Caco-2 (cell line): ENCODE measurements around the gene SETD1A. TPM values are rescaled to one million over a fixed set of nuclear protein-coding genes. Genes with fewer than 3 reads are reported as not detected.

ENCODE experiments used
- BruUV-seq: library from RNA; stranded (reverse); fragments of 400-500 nt; replicated peaks from 2 replicates; lab custom pipeline; 2021; lab: Mats Ljungman, UMichigan
- CTCF ChIA-PET: fragments of 300-600 bp; sonication (Branson Sonifier 250); formaldehyde crosslinking; loops from one replicate; lab custom pipeline; 2022; ENCODE audit warnings: antibody characterized with exemption; lab: Charles Lee
- POLR2A ChIA-PET: fragments of 300-600 bp; sonication (Branson Sonifier 250); formaldehyde crosslinking; loops from one replicate; lab custom pipeline; 2022; ENCODE audit warnings: antibody characterized with exemption; lab: Charles Lee
- DNase-seq, 2 experiments: peaks; one replicate each; pipeline versions ENCODE4 v3.0.0 to v3.0.0-alpha.2; 2020 to 2022
- H3K27me3 ChIP-seq: replicated peaks from 2 replicates; pipeline ENCODE4 v1.6.0; 2011; ENCODE audit warnings: low read length; ENCODE audit not compliant: control insufficient read depth, insufficient read depth
- H3K36me3 ChIP-seq: 2 replicates; pipeline ENCODE4 v1.5.1; 2011; ENCODE audit warnings: low read length; ENCODE audit not compliant: control insufficient read depth, insufficient read depth
- H3K4me1 ChIP-seq: fragments of 250-450 bp; sonication (Bioruptor Pico); 2 replicates; pipeline ENCODE4 v1.5.1; 2020; ENCODE audit warnings: mild to moderate bottlenecking
- H3K4me3 ChIP-seq: 2 replicates; pipeline ENCODE4 v1.5.1; 2011; ENCODE audit warnings: low read depth, mild to moderate bottlenecking, control low read depth, low read length
- H3K9me3 ChIP-seq: fragments of 250-450 bp; sonication (Bioruptor Pico); 2 replicates; pipeline ENCODE4 v1.5.1; 2020; ENCODE audit warnings: mild to moderate bottlenecking, moderate library complexity
- H3K27ac Mint-ChIP-seq: one replicate; pipeline ENCODE4 v1.8.0; 2022; ENCODE audit warnings: mixed read lengths; ENCODE audit not compliant: unreplicated experiment
- H3K27me3 Mint-ChIP-seq: one replicate; pipeline ENCODE4 v1.8.0; 2022; ENCODE audit warnings: mixed read lengths; ENCODE audit not compliant: insufficient read depth, unreplicated experiment
- H3K36me3 Mint-ChIP-seq: one replicate; pipeline ENCODE4 v1.8.0; 2022; ENCODE audit warnings: mild to moderate bottlenecking, mixed read lengths; ENCODE audit not compliant: insufficient read depth, unreplicated experiment
- H3K4me1 Mint-ChIP-seq: one replicate; pipeline ENCODE4 v1.8.0; 2022; ENCODE audit warnings: low read depth, mixed read lengths; ENCODE audit not compliant: unreplicated experiment
- H3K4me3 Mint-ChIP-seq: one replicate; pipeline ENCODE4 v1.8.0; 2022; ENCODE audit warnings: mild to moderate bottlenecking, moderate library complexity, mixed read lengths; ENCODE audit not compliant: unreplicated experiment
- H3K9me3 Mint-ChIP-seq: one replicate; pipeline ENCODE4 v1.8.0; 2022; ENCODE audit warnings: mixed read lengths; ENCODE audit not compliant: unreplicated experiment
- intact Hi-C: fragments of 100-400 bp; cut with micrococcal nuclease; formaldehyde crosslinking; loops from one replicate; pipeline ENCODE4 v1.10.0; 2022; ENCODE audit not compliant: unreplicated experiment
- total RNA-seq: library from RNA; stranded (reverse); gene quantifications from 2 replicates; pipeline ENCODE4 v1.2.3, GENCODE V29; 2022
- TF ChIP-seq, protein P1 (sequence below), 2 experiments: fragments of 200-600 bp in 1 of 2; IDR thresholded peaks; 1 replicate in 1 of 2; 2 replicates in 1 of 2; pipeline versions ENCODE4 v1.5.1 to v1.8.0; 2011 to 2022; ENCODE audit warnings: antibody characterized with exemption in 1 of 2, control low read depth in 1 of 2, inconsistent platforms in 1 of 2, low read depth in 1 of 2, low read length in 1 of 2, mild to moderate bottlenecking in 1 of 2, moderate library complexity in 1 of 2; ENCODE audit not compliant: insufficient read depth in 1 of 2, severe bottlenecking in 1 of 2, unreplicated experiment in 1 of 2

Gene SETD1A
- total RNA-seq, 1 experiment from 2014 or later: 21.5 TPM

DNA sequence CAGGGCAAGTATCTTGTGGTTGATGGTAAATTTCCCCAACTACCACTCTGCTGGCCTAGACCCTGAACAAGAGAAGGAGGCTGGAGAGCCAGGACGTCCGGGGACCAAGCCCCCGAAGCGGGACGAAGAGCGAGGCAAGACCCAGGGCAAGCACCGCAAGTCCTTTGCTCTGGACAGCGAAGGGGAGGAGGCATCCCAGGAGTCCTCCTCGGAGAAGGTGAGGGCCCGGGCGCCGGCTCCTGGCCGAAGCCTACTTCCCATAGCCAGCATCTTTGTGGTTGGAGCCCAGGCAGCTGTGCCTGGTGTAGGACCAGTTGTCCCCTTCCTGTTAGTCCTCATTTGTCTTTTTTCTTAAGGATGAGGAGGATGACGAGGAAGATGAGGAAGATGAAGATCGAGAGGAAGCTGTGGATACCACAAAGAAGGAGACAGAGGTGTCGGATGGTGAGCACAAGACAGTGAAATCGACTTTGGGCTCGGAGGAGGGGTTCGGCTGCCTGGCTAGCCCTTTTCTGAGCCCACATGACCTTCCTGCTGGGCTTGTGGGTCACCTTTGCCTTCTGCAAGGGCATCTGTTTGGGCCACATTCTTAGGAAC is 11.8 kb downstream of the SETD1A start:
- DNase-seq: no peak
- no peaks in the 10 kb centered on the region for H3K9me3 ChIP-seq
- TF ChIP-seq, protein P1, sequence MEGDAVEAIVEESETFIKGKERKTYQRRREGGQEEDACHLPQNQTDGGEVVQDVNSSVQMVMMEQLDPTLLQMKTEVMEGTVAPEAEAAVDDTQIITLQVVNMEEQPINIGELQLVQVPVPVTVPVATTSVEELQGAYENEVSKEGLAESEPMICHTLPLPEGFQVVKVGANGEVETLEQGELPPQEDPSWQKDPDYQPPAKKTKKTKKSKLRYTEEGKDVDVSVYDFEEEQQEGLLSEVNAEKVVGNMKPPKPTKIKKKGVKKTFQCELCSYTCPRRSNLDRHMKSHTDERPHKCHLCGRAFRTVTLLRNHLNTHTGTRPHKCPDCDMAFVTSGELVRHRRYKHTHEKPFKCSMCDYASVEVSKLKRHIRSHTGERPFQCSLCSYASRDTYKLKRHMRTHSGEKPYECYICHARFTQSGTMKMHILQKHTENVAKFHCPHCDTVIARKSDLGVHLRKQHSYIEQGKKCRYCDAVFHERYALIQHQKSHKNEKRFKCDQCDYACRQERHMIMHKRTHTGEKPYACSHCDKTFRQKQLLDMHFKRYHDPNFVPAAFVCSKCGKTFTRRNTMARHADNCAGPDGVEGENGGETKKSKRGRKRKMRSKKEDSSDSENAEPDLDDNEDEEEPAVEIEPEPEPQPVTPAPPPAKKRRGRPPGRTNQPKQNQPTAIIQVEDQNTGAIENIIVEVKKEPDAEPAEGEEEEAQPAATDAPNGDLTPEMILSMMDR (IDR thresholded peaks at IDR 0.05; ENCODE audit: insufficient read depth in 1 of 2, low read depth in 1 of 2, low read length in 1 of 2, severe bottlenecking in 1 of 2, unreplicated experiment in 1 of 2): no peak
- no peaks in the 10 kb centered on the region for H3K27me3 Mint-ChIP-seq
- no peak overlapping the region for H3K4me3 ChIP-seq
- no peaks in the 10 kb centered on the region for H3K4me1 Mint-ChIP-seq
- ChIA-PET POLR2A (no interaction called here), CTCF (interaction anchor here (0.7 kb wide), 1 partner anchor 124 kb away, joined by 4 read pairs; no protein-coding TSS in a partner anchor)
- no peaks in the 10 kb centered on the region for H3K9me3 Mint-ChIP-seq
- no peaks in the 10 kb centered on the region for H3K27me3 ChIP-seq
- no peaks in the 10 kb centered on the region for H3K4me1 ChIP-seq
- intact Hi-C loops: no loop called here
- H3K27ac Mint-ChIP-seq: no peak overlapping the region
- H3K36me3 Mint-ChIP-seq: peaks cover 84% of the 10 kb centered on the region
- H3K36me3 ChIP-seq: peaks cover 4% of the 10 kb centered on the region
- no TSS peak for BruUV-seq
- no peak overlapping the region for H3K4me3 Mint-ChIP-seq

DNA sequence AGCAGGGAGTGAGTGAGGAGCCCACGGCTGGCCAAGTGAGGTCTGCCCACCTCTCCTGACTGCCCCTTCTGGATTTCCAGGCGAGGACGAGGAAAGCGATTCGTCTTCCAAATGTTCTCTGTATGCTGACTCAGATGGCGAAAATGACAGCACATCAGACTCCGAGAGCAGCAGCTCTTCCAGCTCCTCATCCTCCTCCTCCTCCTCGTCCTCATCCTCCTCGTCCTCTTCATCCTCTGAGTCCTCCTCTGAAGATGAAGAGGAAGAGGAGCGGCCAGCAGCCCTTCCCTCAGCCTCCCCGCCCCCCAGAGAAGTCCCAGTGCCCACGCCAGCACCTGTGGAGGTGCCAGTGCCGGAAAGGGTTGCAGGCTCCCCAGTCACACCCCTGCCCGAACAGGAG is 13.7 kb downstream of the SETD1A start:
- H3K4me1 Mint-ChIP-seq: no peaks in the 10 kb centered on the region
- Histone ChIP-seq H3K27me3 (no peaks in the 10 kb centered on the region), H3K4me3 (no peak overlapping the region), H3K9me3 (no peaks in the 10 kb centered on the region), H3K4me1 (no peaks in the 10 kb centered on the region), H3K36me3 (peaks cover 5% of the 10 kb centered on the region)
- BruUV-seq: no TSS peak
- no peaks in the 10 kb centered on the region for H3K9me3 Mint-ChIP-seq
- H3K4me3 Mint-ChIP-seq: no peak overlapping the region
- ChIA-PET POLR2A (no interaction called here), CTCF (no interaction called here)
- intact Hi-C loops: no loop called here
- TF ChIP-seq, protein P1 (IDR thresholded peaks at IDR 0.05; ENCODE audit: insufficient read depth in 1 of 2, low read depth in 1 of 2, low read length in 1 of 2, severe bottlenecking in 1 of 2, unreplicated experiment in 1 of 2): no peak
- no peaks in the 10 kb centered on the region for H3K27me3 Mint-ChIP-seq
- H3K27ac Mint-ChIP-seq: no peak overlapping the region
- no peak for DNase-seq
- H3K36me3 Mint-ChIP-seq: peaks cover 83% of the 10 kb centered on the region

DNA sequence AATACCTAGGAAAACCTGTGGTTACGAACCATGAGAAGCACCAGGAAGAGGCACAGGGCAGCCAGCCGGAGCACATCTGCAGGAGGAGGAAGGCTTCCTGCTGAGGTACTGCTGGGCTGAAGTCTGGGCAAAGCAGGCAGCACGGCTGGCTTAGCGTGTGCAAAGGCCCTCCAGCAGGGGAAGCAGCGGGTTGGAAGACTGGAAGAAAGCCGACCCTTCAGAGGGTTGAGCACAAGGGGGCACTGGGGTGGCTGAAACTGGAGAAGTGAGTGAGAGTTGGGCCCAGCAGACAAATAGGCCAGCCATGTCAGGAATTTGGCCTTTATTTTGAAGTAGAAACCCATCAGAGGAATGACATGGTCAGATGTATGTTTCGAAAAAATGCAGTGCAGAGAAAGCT is 15.3 kb downstream of the SETD1A start:
- POLR2A ChIA-PET: no interaction called here
- H3K27ac Mint-ChIP-seq: no peak overlapping the region

More for the DNA sequence above, 15.3 kb downstream of the SETD1A start:
- Histone ChIP-seq H3K9me3 (no peaks in the 10 kb centered on the region), H3K4me3 (no peak overlapping the region), H3K36me3 (peaks cover 5% of the 10 kb centered on the region), H3K27me3 (no peaks in the 10 kb centered on the region), H3K4me1 (no peaks in the 10 kb centered on the region)
- BruUV-seq: no TSS peak
- CTCF ChIA-PET: interaction anchor here (0.8 kb wide), 1 partner anchor 12 kb away, joined by 8 read pairs; no protein-coding TSS in a partner anchor
- intact Hi-C loops: no loop called here
- TF ChIP-seq, protein P1 (IDR thresholded peaks at IDR 0.05; ENCODE audit: insufficient read depth in 1 of 2, low read depth in 1 of 2, low read length in 1 of 2, severe bottlenecking in 1 of 2, unreplicated experiment in 1 of 2): peak in 1 of 2 experiments; percentile 23
- Mint-ChIP-seq H3K27me3 (no peaks in the 10 kb centered on the region), H3K36me3 (peaks cover 84% of the 10 kb centered on the region), H3K4me1 (no peaks in the 10 kb centered on the region), H3K9me3 (no peaks in the 10 kb centered on the region), H3K4me3 (no peak overlapping the region)
- peak in 1 of 2 experiments; percentile 33 for DNase-seq
